H7 (cell line): Measurements from ENCODE around the gene RAPGEF5. TPM values are rescaled to one million over a fixed set of nuclear protein-coding genes. Genes with fewer than 3 reads are reported as not detected.

Experiments used
- DNase-seq: peaks from one replicate; pipeline ENCODE4 v3.0.0; 2012
- H3K27me3 ChIP-seq: 2 replicates; pipeline ENCODE4 v1.6.0; 2011; ENCODE audit warnings: mild to moderate bottlenecking, low read length; ENCODE audit not compliant: control insufficient read depth, insufficient read depth
- H3K36me3 ChIP-seq: replicated peaks from 2 replicates; pipeline ENCODE4 v1.5.1; 2011; ENCODE audit warnings: low read length; ENCODE audit not compliant: control insufficient read depth, insufficient read depth
- H3K4me3 ChIP-seq: 2 replicates; pipeline ENCODE4 v1.5.1; 2011; ENCODE audit warnings: low read depth, mild to moderate bottlenecking, control low read depth, low read length, moderate library complexity; ENCODE audit not compliant: insufficient read depth
- total RNA-seq: library from RNA; depleted of rRNA; stranded (reverse); fragments of >200 nt; shearing (Covaris generic); gene quantifications from 2 replicates; pipeline ENCODE4 v1.2.3, GENCODE V29; 2014

The RAPGEF5 gene
- total RNA-seq, 1 experiment from 2014 or later, result 4.2 TPM

DNA sequence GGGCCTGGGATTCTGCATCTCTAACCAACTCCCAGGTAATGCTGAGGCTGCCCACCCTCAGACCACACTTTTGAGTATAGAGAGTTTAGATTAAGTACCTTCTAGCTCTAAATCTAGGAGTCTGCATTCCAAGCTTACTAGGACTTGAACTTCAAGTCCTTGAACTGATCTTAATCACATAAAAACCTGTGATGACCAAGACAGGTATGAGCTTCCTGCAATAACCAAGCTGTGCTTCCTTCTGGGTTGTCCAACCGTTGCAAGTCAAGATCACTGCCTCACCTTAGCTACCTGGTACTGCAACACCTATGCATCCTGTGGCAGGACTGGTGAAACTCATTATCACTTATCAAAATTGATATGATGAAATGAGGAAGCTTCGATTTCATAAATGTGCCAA lies 32.9 kb upstream of the RAPGEF5 start:
- no peak for DNase-seq
- Histone ChIP-seq H3K36me3 (no peaks in the 10 kb centered on the region), H3K4me3 (no peak overlapping the region)

DNA sequence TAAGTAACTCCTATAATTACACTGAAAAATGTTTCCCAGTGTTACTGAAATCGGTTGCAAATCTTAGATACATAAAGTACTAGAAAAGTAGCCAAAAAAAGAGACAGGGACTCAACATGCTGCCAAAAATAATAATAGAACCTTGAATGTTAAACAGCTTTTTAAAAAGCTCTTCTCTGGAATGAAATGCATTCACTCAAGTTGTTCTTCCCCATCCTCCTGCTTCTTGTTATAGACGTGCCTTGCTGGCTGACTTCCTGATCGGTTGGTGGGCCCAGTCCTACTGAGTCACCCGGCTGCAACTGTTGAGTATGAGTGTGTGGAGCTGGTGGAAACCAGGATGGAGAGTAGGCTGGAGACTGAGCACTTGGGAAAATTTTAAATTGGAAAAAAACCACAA lies 30.6 kb upstream of the RAPGEF5 start:
- H3K36me3 ChIP-seq, result no peaks in the 10 kb centered on the region
- no peak for DNase-seq
- no peaks in the 10 kb centered on the region for H3K27me3 ChIP-seq
- H3K4me3 ChIP-seq, result no peak overlapping the region

More for the DNA sequence above, 32.9 kb upstream of the RAPGEF5 start:
- H3K27me3 ChIP-seq, result no peaks in the 10 kb centered on the region

DNA sequence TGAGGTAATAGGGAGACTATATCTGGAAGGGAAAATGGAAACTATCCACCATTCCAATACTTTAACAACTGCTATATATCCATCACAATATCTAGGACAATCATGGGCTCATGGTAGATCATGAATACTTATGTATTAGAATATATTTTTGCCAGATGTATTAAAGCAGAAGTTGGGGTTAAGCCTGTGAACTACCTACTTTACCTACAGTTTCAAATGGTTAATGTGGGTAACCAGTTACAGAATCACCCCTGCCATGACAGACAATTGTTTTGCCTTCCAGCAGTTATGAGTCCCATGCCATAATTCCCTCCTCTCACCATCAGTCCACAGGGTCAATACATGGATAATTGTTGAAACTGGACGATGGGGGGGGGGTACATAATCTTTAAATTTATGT lies 29.9 kb upstream of the RAPGEF5 start:
- Histone ChIP-seq H3K4me3 (no peak overlapping the region), H3K36me3 (no peaks in the 10 kb centered on the region), H3K27me3 (no peaks in the 10 kb centered on the region)
- no peak for DNase-seq

DNA sequence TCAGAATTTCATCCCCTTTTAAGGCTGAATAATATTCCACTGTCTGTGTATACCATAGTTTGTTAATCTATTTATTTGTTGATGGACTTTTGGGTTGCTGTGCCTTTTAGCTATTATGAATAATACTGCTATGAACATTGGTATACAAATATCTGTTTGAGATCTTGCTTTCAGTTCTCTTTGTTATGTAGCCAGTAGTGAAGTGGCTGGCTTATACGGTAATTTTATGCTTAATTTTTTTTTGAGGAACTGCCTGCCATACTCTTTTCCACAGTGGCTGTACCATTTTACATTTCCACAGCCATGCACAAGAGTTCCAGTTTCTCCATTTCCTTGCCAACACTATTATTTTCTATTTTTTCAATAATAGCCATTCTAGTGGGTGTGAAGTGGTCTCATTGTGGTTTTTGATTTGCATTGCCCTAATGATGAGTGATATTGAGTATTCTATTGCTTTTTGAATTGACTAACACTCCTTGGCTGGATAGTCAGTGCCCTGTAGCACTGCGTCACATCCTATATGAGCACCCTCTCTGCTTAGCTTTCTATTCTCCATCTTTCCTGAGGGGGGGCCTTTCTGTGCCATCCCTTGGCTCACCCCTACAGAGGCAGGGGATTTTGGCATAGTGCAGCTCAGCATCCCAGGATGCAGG lies 29.4 kb upstream of the RAPGEF5 start:
- Histone ChIP-seq H3K36me3 (no peaks in the 10 kb centered on the region), H3K27me3 (no peaks in the 10 kb centered on the region), H3K4me3 (no peak overlapping the region)
- DNase-seq, result no peak

DNA sequence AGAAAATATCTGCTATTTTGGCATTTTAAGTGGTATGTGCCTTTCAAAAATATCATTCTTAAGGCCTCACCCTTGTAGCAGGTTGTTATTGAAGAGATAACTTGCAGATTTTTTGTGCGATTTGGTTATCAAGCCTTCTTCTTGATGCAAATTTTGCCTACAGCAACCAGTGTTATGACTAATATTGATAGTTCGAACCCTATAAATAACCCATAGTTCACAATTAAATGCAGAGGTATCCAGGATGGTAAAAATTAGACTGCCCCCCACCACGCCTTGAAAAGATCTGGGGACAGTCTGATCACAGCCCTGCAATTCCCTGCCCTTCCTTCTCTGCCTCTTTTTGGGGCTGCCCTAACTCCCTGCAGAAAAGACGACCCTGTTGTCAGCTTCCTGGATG lies 28.4 kb upstream of the RAPGEF5 start:
- H3K36me3 ChIP-seq, result no peaks in the 10 kb centered on the region
- no peak for DNase-seq

DNA sequence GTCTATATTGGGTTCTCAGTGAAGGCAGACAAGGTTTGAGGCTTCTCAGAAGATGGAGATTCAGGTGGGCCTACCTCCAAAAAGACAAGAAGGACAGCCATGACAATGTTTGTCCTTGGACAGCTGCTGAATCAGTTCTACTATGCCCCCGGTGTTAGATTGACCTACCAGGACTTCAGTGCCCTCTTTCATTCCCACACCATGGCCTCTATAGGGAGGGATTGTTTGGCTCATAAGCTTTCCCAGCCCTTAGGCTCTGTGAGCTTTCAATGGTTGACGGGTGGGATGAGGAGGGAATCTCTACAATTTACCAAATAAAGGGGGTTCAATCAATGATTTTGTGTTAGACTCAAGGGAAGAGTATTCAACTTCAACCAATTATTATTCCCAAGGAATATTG lies 23.4 kb upstream of the RAPGEF5 start:
- Histone ChIP-seq H3K27me3 (no peaks in the 10 kb centered on the region), H3K4me3 (no peak overlapping the region), H3K36me3 (no peaks in the 10 kb centered on the region)
- no peak for DNase-seq

More for the DNA sequence above, 28.4 kb upstream of the RAPGEF5 start:
- H3K27me3 ChIP-seq, result no peaks in the 10 kb centered on the region
- no peak overlapping the region for H3K4me3 ChIP-seq

DNA sequence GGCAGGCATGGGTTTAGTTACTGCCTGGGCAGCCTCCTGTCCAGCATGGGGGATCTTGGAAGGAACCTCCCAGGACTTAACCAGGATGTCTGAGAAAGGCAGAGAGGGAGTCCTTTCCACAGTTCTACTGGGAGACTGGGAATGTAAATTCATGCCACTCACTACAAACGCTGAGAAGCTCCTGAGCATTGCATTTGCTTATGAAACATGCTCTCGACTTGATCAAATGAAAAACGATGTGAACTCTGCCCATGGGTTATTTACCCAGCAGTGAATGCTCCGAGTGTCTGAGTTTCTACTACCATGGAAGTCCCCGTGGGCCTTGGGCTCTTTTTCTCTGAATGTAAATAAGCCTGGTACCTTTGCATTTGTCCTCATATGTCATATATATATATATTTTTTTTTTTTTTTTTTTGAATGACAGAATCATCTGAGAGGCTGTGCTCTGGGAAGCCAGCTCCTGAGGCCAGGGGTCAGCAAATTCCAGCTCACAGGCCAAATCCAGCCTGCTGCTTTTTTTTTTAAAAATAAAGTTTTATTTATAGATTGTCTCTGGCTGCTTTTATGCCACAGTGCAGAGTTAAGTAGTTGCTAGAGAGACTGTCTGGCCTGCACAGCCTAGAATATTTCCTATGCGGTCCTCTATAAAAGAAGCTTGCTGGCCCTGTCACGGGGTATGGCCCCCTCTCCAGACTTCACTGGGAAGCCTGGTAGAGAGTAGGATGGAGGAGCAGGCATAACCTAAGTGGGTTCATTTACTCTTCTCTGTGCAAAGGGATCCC lies 21.4 kb upstream of the RAPGEF5 start:
- Histone ChIP-seq H3K36me3 (no peaks in the 10 kb centered on the region), H3K4me3 (no peak overlapping the region), H3K27me3 (no peaks in the 10 kb centered on the region)
- no peak for DNase-seq

DNA sequence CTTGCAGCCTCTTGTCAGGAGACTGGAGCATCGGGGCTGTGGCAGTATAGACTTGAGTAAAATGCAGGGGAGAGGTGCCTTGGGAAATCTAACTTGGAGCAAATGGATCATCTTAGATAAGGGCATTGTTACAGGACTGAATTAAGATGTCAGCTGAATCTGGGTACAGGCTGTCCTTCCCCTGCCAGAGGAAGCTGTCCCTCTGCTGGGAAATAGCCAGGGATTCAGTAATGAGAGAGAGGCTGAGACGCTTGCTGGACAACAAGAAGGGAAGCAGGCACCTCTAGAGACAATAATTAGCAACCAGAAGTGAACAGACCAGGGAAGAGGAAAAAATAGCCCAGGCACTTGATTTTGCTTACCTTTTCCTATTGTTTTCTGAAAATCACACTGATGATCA lies 20.7 kb upstream of the RAPGEF5 start:
- no peaks in the 10 kb centered on the region for H3K27me3 ChIP-seq
- DNase-seq, result no peak
- H3K36me3 ChIP-seq, result no peaks in the 10 kb centered on the region
- H3K4me3 ChIP-seq, result no peak overlapping the region

DNA sequence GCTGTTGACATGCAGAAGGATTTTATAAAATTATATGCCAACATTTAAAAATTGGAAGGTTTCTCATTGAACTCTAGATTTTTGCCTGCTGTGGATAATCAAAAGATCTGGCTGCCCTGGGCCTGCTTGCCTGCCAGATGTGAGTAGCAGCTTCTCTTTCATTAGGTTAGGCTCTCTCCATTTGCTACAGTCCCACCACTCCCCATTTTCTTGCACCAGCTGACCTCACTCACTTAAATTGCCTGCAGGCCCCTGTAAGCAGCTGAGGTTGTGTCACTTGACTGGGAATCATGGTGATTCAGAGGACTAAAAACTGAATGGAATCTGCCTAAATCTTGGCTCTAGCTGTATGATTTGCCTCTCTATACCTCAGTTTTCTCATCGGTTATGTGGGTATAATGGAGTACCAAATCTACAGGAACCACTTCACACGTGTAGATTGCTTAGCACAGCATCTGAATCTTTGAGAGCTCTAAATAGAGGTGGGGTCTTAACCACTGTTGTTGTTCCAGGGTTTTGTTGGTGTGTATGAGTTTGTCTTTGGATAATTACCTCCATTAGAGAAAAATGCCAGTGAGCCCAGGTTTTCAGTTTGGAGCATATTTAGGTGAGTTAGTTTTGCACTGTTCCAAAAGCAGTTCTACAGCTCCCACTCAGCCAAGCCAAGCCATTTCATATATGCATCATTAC lies 18.6 kb upstream of the RAPGEF5 start:
- no peaks in the 10 kb centered on the region for H3K27me3 ChIP-seq
- no peaks in the 10 kb centered on the region for H3K36me3 ChIP-seq
- H3K4me3 ChIP-seq, result no peak overlapping the region
- no peak for DNase-seq

DNA sequence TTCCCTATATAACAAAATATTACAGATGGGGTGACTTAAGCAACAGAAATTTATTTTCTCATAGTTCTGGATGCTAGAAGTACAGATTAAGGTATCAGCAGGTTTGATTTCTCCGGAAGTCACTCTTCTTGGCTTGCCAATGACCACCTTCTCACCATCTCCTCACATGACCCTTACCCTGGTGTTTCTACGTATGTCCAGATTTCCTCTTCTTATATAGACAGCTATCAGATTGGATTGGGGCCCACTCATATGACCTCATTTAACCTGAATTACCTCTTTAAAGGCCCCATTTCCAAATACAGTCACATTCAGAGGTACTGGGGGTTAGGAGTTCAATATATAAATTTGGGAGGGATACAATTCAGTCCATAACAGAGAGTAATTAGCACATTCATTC lies 17.0 kb upstream of the RAPGEF5 start:
- Histone ChIP-seq H3K4me3 (no peak overlapping the region), H3K27me3 (no peaks in the 10 kb centered on the region), H3K36me3 (no peaks in the 10 kb centered on the region)
- DNase-seq, result no peak

DNA sequence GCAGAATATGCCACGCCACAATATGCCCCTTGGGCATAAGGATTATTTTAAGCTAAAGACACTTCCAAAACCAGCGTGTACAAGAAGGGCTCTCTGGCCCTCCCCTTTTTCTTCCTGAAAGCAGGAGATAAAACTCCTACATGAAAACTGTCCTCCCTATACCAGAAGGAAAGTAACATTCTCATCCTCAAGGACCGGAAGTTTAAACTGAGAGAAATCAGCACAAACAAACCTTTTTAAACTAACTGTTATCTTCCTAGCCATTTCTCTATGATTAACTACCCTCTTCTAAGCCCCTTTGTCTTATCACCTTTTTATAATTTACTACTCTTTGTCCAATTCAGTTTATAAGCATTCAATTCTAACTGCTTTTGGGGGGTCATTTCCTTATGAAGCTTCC lies 16.4 kb upstream of the RAPGEF5 start:
- no peak overlapping the region for H3K4me3 ChIP-seq
- no peak for DNase-seq
- no peaks in the 10 kb centered on the region for H3K27me3 ChIP-seq
- H3K36me3 ChIP-seq, result no peaks in the 10 kb centered on the region

DNA sequence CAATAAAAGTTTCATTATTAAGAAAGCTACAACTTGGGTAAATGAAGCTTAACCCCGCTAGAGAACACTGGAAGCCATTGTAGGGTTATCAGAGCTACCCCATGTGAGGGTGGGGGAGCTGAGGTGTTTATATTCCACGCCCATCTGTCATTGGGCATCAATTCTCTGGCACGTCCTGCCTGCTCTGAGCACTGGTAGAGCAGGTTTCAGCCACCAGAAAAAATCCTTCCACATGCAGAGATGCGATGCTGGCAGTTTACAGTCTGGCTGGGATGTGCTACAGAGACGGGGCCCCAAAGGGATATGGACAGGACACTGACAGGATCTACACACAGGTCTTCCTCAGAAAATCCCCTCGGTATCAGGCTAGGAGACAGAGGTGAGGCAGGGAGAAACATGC lies 15.9 kb upstream of the RAPGEF5 start:
- Histone ChIP-seq H3K4me3 (no peak overlapping the region), H3K36me3 (no peaks in the 10 kb centered on the region), H3K27me3 (no peaks in the 10 kb centered on the region)
- no peak for DNase-seq

DNA sequence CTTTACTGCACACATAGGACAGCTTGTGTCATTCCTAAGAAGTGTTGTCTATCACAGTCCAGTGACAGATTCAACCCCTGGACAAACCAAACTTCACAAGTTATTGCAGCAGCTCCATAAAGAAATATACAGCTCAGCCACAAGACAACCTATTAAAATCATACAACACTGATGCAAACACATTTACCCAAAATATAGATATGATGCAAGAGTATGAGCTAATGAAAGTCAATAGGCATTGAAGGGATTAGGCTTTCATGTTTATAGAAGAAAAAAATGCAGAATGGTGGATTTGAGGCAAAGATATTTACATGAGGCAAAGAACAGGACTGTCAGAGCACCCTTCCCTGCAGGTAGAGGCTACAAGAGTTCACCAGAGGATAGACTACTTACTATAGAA lies 14.9 kb upstream of the RAPGEF5 start:
- no peak for DNase-seq
- Histone ChIP-seq H3K27me3 (no peaks in the 10 kb centered on the region), H3K36me3 (no peaks in the 10 kb centered on the region), H3K4me3 (no peak overlapping the region)

DNA sequence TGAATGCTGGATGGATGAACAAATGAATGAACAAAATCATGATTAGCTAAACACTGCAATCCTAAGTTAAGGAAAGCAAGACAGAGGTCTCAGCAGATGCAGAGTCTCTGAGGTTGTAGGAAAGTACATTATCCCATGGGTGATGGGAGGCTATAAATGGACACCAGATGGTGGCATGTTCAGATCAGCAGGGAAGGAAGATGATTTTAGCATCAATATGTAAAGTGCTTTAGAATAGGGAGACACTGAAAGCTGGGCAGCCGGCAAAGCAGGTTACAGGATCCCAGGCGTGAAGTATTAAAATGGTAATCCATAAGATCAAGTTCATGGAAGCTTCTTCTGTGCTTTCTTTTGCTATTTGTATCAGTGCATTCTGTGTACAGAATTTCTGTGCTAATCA lies 7.9 kb upstream of the RAPGEF5 start:
- Histone ChIP-seq H3K4me3 (no peak overlapping the region), H3K36me3 (no peaks in the 10 kb centered on the region), H3K27me3 (no peaks in the 10 kb centered on the region)
- no peak for DNase-seq
